HCT116 (cell line): ENCODE results near the gene POLR3G. TPM values are rescaled to one million over a fixed set of nuclear protein-coding genes. Genes with fewer than 3 reads are reported as not detected.

Experiments
- ATAC-seq: fragments of 200-7000 bp; cut with Tn5 transposase; 2 replicates; pipeline ENCODE4 v1.9.1; 2020; ENCODE audit warnings: mild to moderate bottlenecking, moderate library complexity
- BruUV-seq: library from RNA; stranded (reverse); fragments of 400-500 nt; replicated peaks from 2 replicates; lab custom pipeline; 2021; lab: Mats Ljungman, UMichigan
- CTCF ChIA-PET: fragments of 300-600 bp; sonication (Branson Sonifier 250); formaldehyde crosslinking; loops from one replicate; lab custom pipeline; 2021; ENCODE audit warnings: antibody characterized with exemption; lab: Charles Lee
- POLR2A ChIA-PET: fragments of 300-600, 350-600 bp; sonication (Branson Sonifier 250); formaldehyde crosslinking; loops from one replicate; lab custom pipeline; 2021; ENCODE audit warnings: antibody characterized with exemption; lab: Charles Lee
- RAD21 ChIA-PET, 2 experiments: fragments of 300-600 bp; sonication (Branson Sonifier 250); formaldehyde crosslinking; loops; one replicate each; lab custom pipeline; 2023; ENCODE audit warnings: low total read pairs in 2 of 2; ENCODE audit not compliant: uncharacterized antibody in 2 of 2, unreplicated experiment in 2 of 2, low non-redundant PET in 1 of 2; lab: Charles Lee
- DNase-seq: peaks from one replicate; pipeline ENCODE4 v3.0.0-alpha.2; 2010; ENCODE audit warnings: low read depth, low spot score
- H2AFZ ChIP-seq: fragments of 200-600 bp; shearing (Covaris generic), sonication (generic); 2 replicates; pipeline ENCODE4 v1.6.1; 2017; ENCODE audit warnings: low read depth, mixed run types, mixed read lengths, antibody characterized with exemption, low read length; ENCODE audit not compliant: poor library complexity, severe bottlenecking
- H3K27ac ChIP-seq: 2 replicates; pipeline ENCODE4 v1.5.1; 2012; ENCODE audit warnings: low read depth, low read length
- H3K27me3 ChIP-seq: fragments of 200-600 bp; sonication (generic); 2 replicates; pipeline ENCODE4 v1.6.1; 2016; ENCODE audit warnings: mixed run types, low read length, mixed read lengths; ENCODE audit not compliant: insufficient read depth
- H3K36me3 ChIP-seq, 2 experiments: fragments of 200-500 bp in 1 of 2; fragments of 200-600 bp in 1 of 2; sonication (Bioruptor generic) in 1 of 2; sonication (generic) in 1 of 2; 2 replicates each; pipeline versions ENCODE4 v1.5.1 to v1.6.1; 2014 to 2016; ENCODE audit warnings: low read length in 2 of 2, inconsistent platforms in 1 of 2, mixed read lengths in 1 of 2, mixed run types in 1 of 2; ENCODE audit not compliant: insufficient read depth in 2 of 2, control insufficient read depth in 1 of 2
- H3K4me1 ChIP-seq, 2 experiments: fragments of 200-600 bp in 1 of 2; sonication (generic) in 1 of 2; 2 replicates each; pipeline versions ENCODE4 v1.5.1 to v1.6.1; 2012 to 2017; ENCODE audit warnings: low read length in 2 of 2, inconsistent platforms in 1 of 2, mild to moderate bottlenecking in 1 of 2, mixed read lengths in 1 of 2, mixed run types in 1 of 2, moderate library complexity in 1 of 2; ENCODE audit not compliant: insufficient read depth in 2 of 2, control insufficient read depth in 1 of 2
- H3K4me2 ChIP-seq: fragments of 200-600 bp; sonication (generic); 2 replicates; pipeline ENCODE4 v1.6.1; 2017; ENCODE audit warnings: mixed run types, low read length, mixed read lengths
- H3K4me3 ChIP-seq, 2 experiments: fragments of 200-600 bp in 1 of 2; sonication (generic) in 1 of 2; replicated peaks in 1 of 2; 2 replicates each; pipeline ENCODE4 v1.5.1; 2011 to 2016; ENCODE audit warnings: low read length in 2 of 2, control low read depth in 1 of 2, low read depth in 1 of 2, mild to moderate bottlenecking in 1 of 2, mixed read lengths in 1 of 2, mixed run types in 1 of 2
- H3K79me2 ChIP-seq: fragments of 200-600 bp; sonication (generic); 2 replicates; pipeline ENCODE4 v1.6.1; 2017; ENCODE audit warnings: mild to moderate bottlenecking, mixed run types, low read length, moderate library complexity, mixed read lengths; ENCODE audit not compliant: insufficient read depth
- H3K9ac ChIP-seq: fragments of 200-600 bp; sonication (generic); 2 replicates; pipeline ENCODE4 v1.6.1; 2016; ENCODE audit warnings: low read length, mixed read lengths
- H3K9me2 ChIP-seq: fragments of 200-600 bp; sonication (generic), shearing (Covaris generic); 2 replicates; pipeline ENCODE4 v1.6.1; 2017; ENCODE audit warnings: mixed run types, mild to moderate bottlenecking, moderate library complexity; ENCODE audit not compliant: insufficient read depth
- H3K9me3 ChIP-seq, 2 experiments: fragments of 200-500 bp in 1 of 2; fragments of 200-600 bp in 1 of 2; sonication (Bioruptor generic) in 1 of 2; sonication (generic) in 1 of 2; 2 replicates each; pipeline ENCODE4 v1.6.1; 2014 to 2017; ENCODE audit warnings: low read length in 2 of 2, mixed read lengths in 2 of 2, inconsistent platforms in 1 of 2, low read depth in 1 of 2, mild to moderate bottlenecking in 1 of 2, mixed run types in 1 of 2, moderate library complexity in 1 of 2; ENCODE audit not compliant: control insufficient read depth in 1 of 2, insufficient read depth in 1 of 2
- H4K20me1 ChIP-seq: fragments of 200-600 bp; sonication (generic), shearing (Covaris generic); 2 replicates; pipeline ENCODE4 v1.6.1; 2017; ENCODE audit warnings: mixed run types, mild to moderate bottlenecking, moderate library complexity; ENCODE audit not compliant: insufficient read depth
- ATF3 ChIP-seq: IDR thresholded peaks from 2 replicates; pipeline ENCODE4 v1.6.1; 2012
- CBX3 ChIP-seq: IDR thresholded peaks from 2 replicates; pipeline ENCODE4 v1.6.1; 2012; ENCODE audit warnings: low read depth
- CTCF ChIP-seq, 3 experiments: fragments of 200-600 bp in 1 of 3; sonication (generic) in 1 of 3; IDR thresholded peaks in 2 of 3; conservative IDR thresholded peaks in 1 of 3; 2 replicates each; pipeline ENCODE4 v1.5.1; 2012 to 2017; ENCODE audit warnings: low read depth in 2 of 3, low read length in 2 of 3, antibody characterized with exemption in 1 of 3, borderline replicate concordance in 1 of 3, control low read depth in 1 of 3, mild to moderate bottlenecking in 1 of 3, mixed read lengths in 1 of 3, mixed run types in 1 of 3, moderate library complexity in 1 of 3; ENCODE audit not compliant: insufficient read depth in 1 of 3
- EGR1 ChIP-seq: IDR thresholded peaks from 2 replicates; pipeline ENCODE4 v1.6.1; 2012; ENCODE audit warnings: low read depth
- ELF1 ChIP-seq: IDR thresholded peaks from 2 replicates; pipeline ENCODE4 v1.6.1; 2012; ENCODE audit warnings: low read depth, borderline replicate concordance
- FOSL1 ChIP-seq: IDR thresholded peaks from 2 replicates; pipeline ENCODE4 v1.6.1; 2012; ENCODE audit warnings: low read depth
- JUND ChIP-seq: IDR thresholded peaks from 2 replicates; pipeline ENCODE4 v1.6.1; 2012
- POLR2A ChIP-seq: IDR thresholded peaks from 2 replicates; pipeline ENCODE4 v1.7.0; 2011; ENCODE audit warnings: borderline replicate concordance; ENCODE audit not compliant: insufficient read depth, insufficient read length; ENCODE audit errors: extremely low read depth
- POLR2AphosphoS5 ChIP-seq: IDR thresholded peaks from 2 replicates; pipeline ENCODE4 v1.6.1; 2011; ENCODE audit warnings: mild to moderate bottlenecking, low read depth, low read length, moderate library complexity
- RAD21 ChIP-seq: IDR thresholded peaks from 2 replicates; pipeline ENCODE4 v1.6.1; 2012; ENCODE audit warnings: low read depth, mild to moderate bottlenecking
- REST ChIP-seq: IDR thresholded peaks from 2 replicates; pipeline ENCODE4 v1.6.1; 2012; ENCODE audit warnings: low read depth
- SP1 ChIP-seq: IDR thresholded peaks from 2 replicates; pipeline ENCODE4 v1.6.1; 2012; ENCODE audit warnings: low read depth
- SRF ChIP-seq: IDR thresholded peaks from 2 replicates; pipeline ENCODE4 v1.6.1; 2012; ENCODE audit warnings: low read depth
- ZBTB33 ChIP-seq: IDR thresholded peaks from 2 replicates; pipeline ENCODE4 v1.6.1; 2011; ENCODE audit warnings: mild to moderate bottlenecking, low read length, moderate library complexity; ENCODE audit not compliant: insufficient replicate concordance; ENCODE audit errors: extremely low read depth
- ZFX ChIP-seq: fragments of 450-650 bp; IDR thresholded peaks from 2 replicates; pipeline ENCODE4 v1.6.1; 2017
- ZNF274 ChIP-seq: fragments of 200-500 bp; sonication (Bioruptor generic); IDR thresholded peaks from 2 replicates; pipeline ENCODE4 v1.6.1; 2014; ENCODE audit warnings: mild to moderate bottlenecking, low read depth, low read length, inconsistent platforms
- intact Hi-C: fragments of 100-400 bp; cut with micrococcal nuclease; formaldehyde crosslinking; loops from 2 replicates; pipeline ENCODE4 v1.10.0; 2022
- total RNA-seq: library from RNA; stranded (reverse); gene quantifications from one replicate; pipeline ENCODE4 v1.2.1, GENCODE V29; 2021; ENCODE audit not compliant: unreplicated experiment

POLR3G gene
- total RNA-seq, 1 experiment from 2014 or later: 44.8 TPM

- H3K4me3 ChIP-seq: no peak overlapping the region
- no peaks in the 10 kb centered on the region for H3K36me3 ChIP-seq
- H3K9me3 ChIP-seq: no peaks in the 10 kb centered on the region
- H3K27me3 ChIP-seq: no peaks in the 10 kb centered on the region
- no peak overlapping the region for H3K9ac ChIP-seq
- H3K27ac ChIP-seq: no peak overlapping the region
- H3K79me2 ChIP-seq: no peaks in the 10 kb centered on the region
- H4K20me1 ChIP-seq: no peaks in the 10 kb centered on the region
- no peak for ATAC-seq
- DNase-seq: no peak
- peak overlapping the region; percentile 95 for H2AFZ ChIP-seq
- CTCF ChIA-PET: no interaction called here
- H3K9me2 ChIP-seq: no peaks in the 10 kb centered on the region
- BruUV-seq: no TSS peak
- H3K4me2 ChIP-seq: no peak overlapping the region
- TF ChIP-seq SP1 (no peak), POLR2AphosphoS5 (no peak), SRF (no peak), REST (no peak), ZFX (no peak), ELF1 (no peak), CTCF (IDR thresholded peaks at IDR 0.05 in 2 of 3, conservative IDR thresholded peaks at IDR 0.05 in 1 of 3; ENCODE audit: borderline replicate concordance in 1 of 3, insufficient read depth in 1 of 3, low read depth in 2 of 3, low read length in 2 of 3) (no peak), FOSL1 (no peak), ZBTB33 (no peak), JUND (no peak), EGR1 (no peak), CBX3 (no peak), ZNF274 (no peak), ATF3 (no peak), POLR2A (no peak), RAD21 (no peak)
- RAD21 ChIA-PET: no interaction called here
- intact Hi-C loops: no loop called here
- POLR2A ChIA-PET: no interaction called here
- H3K4me1 ChIP-seq: peaks cover 0 to 8% of the 10 kb centered on the region in 2 experiments; a peak in 2 of 4 replicates
Measured at GRCh38 chr5:90549223-90549622, 74.6 kb downstream of the POLR3G start.
